Measurements from ENCODE around the gene GPR18.

DNA sequence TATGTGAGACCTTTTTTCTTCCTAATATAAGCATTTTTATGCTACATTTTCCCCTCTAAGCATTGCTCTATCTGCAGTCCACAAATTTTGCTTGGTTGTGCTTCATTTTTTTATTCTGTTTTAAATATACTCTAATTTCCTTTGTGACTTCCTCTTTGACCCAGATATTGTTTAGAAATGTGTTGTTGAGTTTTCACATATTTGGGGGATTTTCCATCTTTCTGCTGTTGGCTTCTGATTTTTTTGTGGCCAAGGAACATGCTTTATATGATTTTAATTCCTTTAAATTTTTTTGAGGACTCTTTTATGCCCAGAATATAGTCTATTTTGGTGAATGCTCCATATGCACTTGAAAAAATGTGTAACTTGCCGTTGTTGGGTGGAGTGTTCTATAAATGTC is 34.6 kb downstream of the GPR18 start:
- TF ChIP-seq, protein P1, sequence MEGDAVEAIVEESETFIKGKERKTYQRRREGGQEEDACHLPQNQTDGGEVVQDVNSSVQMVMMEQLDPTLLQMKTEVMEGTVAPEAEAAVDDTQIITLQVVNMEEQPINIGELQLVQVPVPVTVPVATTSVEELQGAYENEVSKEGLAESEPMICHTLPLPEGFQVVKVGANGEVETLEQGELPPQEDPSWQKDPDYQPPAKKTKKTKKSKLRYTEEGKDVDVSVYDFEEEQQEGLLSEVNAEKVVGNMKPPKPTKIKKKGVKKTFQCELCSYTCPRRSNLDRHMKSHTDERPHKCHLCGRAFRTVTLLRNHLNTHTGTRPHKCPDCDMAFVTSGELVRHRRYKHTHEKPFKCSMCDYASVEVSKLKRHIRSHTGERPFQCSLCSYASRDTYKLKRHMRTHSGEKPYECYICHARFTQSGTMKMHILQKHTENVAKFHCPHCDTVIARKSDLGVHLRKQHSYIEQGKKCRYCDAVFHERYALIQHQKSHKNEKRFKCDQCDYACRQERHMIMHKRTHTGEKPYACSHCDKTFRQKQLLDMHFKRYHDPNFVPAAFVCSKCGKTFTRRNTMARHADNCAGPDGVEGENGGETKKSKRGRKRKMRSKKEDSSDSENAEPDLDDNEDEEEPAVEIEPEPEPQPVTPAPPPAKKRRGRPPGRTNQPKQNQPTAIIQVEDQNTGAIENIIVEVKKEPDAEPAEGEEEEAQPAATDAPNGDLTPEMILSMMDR (IDR thresholded peaks at IDR 0.05): no peak
- TF ChIP-seq POLR2A (IDR thresholded peaks at IDR 0.05): no peak

Measured in stomach (tissue), 4 donors.